HepG2 (cell line): ENCODE results near the gene SLC25A17. TPM values are rescaled to one million over a fixed set of nuclear protein-coding genes. Genes with fewer than 3 reads are reported as not detected.
A peak's percentile ranks its signal among the peaks of the same experiment; 100 is the strongest.

Source experiments
- ELF3 ChIP-seq: IDR thresholded peaks from 2 replicates; pipeline ENCODE4 v1.6.1; 2016; ENCODE audit warnings: missing genetic modification reagents, missing compliant biosample characterization
- FOXA1 ChIP-seq, 2 experiments: fragments of 450-650 bp in 1 of 2; sonication (generic) in 1 of 2; formaldehyde crosslinking in 1 of 2; IDR thresholded peaks; 2 replicates each; pipeline versions ENCODE4 v1.4.0 to v1.6.1; 2016 to 2020; ENCODE audit warnings: missing genetic modification reagents in 1 of 2
- HNRNPH1 ChIP-seq: fragments of 200-400 bp; formaldehyde crosslinking; optimal IDR thresholded peaks from 2 replicates; pipeline ENCODE3; 2017; ENCODE audit warnings: mild to moderate bottlenecking, low read depth, low read length
- NFKBIZ ChIP-seq: IDR thresholded peaks from 2 replicates; pipeline ENCODE4 v1.6.1; 2018; ENCODE audit warnings: missing genetic modification reagents, missing compliant biosample characterization
- NFYB ChIP-seq: sonication (generic); formaldehyde crosslinking; IDR thresholded peaks from 2 replicates; pipeline ENCODE4 v1.4.0; 2020; ENCODE audit warnings: missing genetic modification reagents
- NR2F2 ChIP-seq: IDR thresholded peaks from 2 replicates; pipeline ENCODE4 v1.6.1; 2012; ENCODE audit warnings: low read depth, inconsistent platforms, borderline replicate concordance
- POLR2G ChIP-seq: fragments of 200-400 bp; formaldehyde crosslinking; IDR thresholded peaks from 2 replicates; pipeline ENCODE4 v1.6.1; 2018; ENCODE audit warnings: mild to moderate bottlenecking, low read depth, low read length, moderate library complexity
- SIX4 ChIP-seq: sonication (generic); formaldehyde crosslinking; IDR thresholded peaks from 2 replicates; pipeline ENCODE4 v1.4.0; 2020; ENCODE audit warnings: missing genetic modification reagents
- SP1 ChIP-seq, 2 experiments: fragments of 450-650 bp in 1 of 2; sonication (generic) in 1 of 2; formaldehyde crosslinking in 1 of 2; IDR thresholded peaks; 2 replicates each; pipeline versions ENCODE4 v1.4.0 to v1.6.1; 2016 to 2020; ENCODE audit warnings: missing genetic modification reagents in 1 of 2
- SPEN ChIP-seq: sonication (generic); formaldehyde crosslinking; IDR thresholded peaks from 2 replicates; pipeline ENCODE4 v1.5.1; 2020; ENCODE audit warnings: low read depth, mild to moderate bottlenecking, missing genetic modification reagents
- TAF1 ChIP-seq: sonication (generic); formaldehyde crosslinking; IDR thresholded peaks from 2 replicates; pipeline ENCODE4 v1.4.0; 2020; ENCODE audit warnings: missing genetic modification reagents
- TARDBP ChIP-seq: sonication (generic); formaldehyde crosslinking; IDR thresholded peaks from 2 replicates; pipeline ENCODE4 v1.8.0; 2022; ENCODE audit warnings: mild to moderate bottlenecking, missing genetic modification reagents
- WIZ ChIP-seq: sonication (generic); formaldehyde crosslinking; IDR thresholded peaks from 2 replicates; pipeline ENCODE4 v1.5.1; 2020; ENCODE audit warnings: mild to moderate bottlenecking, missing genetic modification reagents
- ZBTB46 ChIP-seq: sonication (generic); formaldehyde crosslinking; IDR thresholded peaks from 2 replicates; pipeline ENCODE4 v1.4.0; 2020; ENCODE audit warnings: mild to moderate bottlenecking, missing genetic modification reagents, borderline replicate concordance
- ZNF10 ChIP-seq: sonication (generic); formaldehyde crosslinking; IDR thresholded peaks from 2 replicates; pipeline ENCODE4 v1.4.0; 2020; ENCODE audit warnings: mild to moderate bottlenecking, low read depth, missing genetic modification reagents, borderline replicate concordance
- ZNF841 ChIP-seq: sonication (generic); formaldehyde crosslinking; IDR thresholded peaks from 2 replicates; pipeline ENCODE4 v1.8.1; 2023; ENCODE audit warnings: missing genetic modification reagents, borderline replicate concordance
- ZNF883 ChIP-seq: sonication (generic); formaldehyde crosslinking; IDR thresholded peaks from 2 replicates; pipeline ENCODE4 v1.5.1; 2020; ENCODE audit warnings: mild to moderate bottlenecking, missing genetic modification reagents; ENCODE audit errors: not compliant biosample characterization
- polyA plus RNA-seq, 8 experiments: library from polyadenylated mRNA; depleted of rRNA in 3 of 8; stranded (reverse) in 7 of 8; unstranded in 1 of 8; fragments of >200 nt; fragmentation: Illumina TruSeq in 4 of 8; extraction: Trizol in 4 of 8; gene quantifications; 2 replicates each; pipeline versions ENCODE4 v1.2.1 to v1.2.3, GENCODE V29; 2011 to 2016; ENCODE audit warnings: low read depth in 4 of 8, missing spikeins in 1 of 8, mixed read lengths in 1 of 8; ENCODE audit not compliant: insufficient read depth in 1 of 8
- total RNA-seq, 5 experiments: library from RNA; depleted of rRNA; stranded (reverse); fragments of >200 nt; fragmentation: Illumina TruSeq; extraction: Trizol; gene quantifications; 2 replicates each; pipeline ENCODE4 v1.2.3, GENCODE V29; 2016; ENCODE audit warnings: low read depth in 1 of 5
- TF ChIP-seq, protein P1 (sequence below), 2 experiments: sonication (generic) in 1 of 2; formaldehyde crosslinking in 1 of 2; IDR thresholded peaks; 2 replicates each; pipeline versions ENCODE4 v1.6.1 to v1.9.0; 2014 to 2022; ENCODE audit warnings: antibody characterized with exemption in 1 of 2, borderline replicate concordance in 1 of 2, inconsistent platforms in 1 of 2, low read depth in 1 of 2, missing genetic modification reagents in 1 of 2
- TF ChIP-seq, protein P2 (sequence below): IDR thresholded peaks from 2 replicates; pipeline ENCODE4 v1.6.1; 2016; ENCODE audit warnings: low read depth, control low read depth

SLC25A17 gene
- total and polyA plus RNA-seq, 2 of the 13 experiments (the other 11 are each of a cell fraction or from before 2014, with no cell fraction given) = 15.7 to 27.9 TPM

DNA sequence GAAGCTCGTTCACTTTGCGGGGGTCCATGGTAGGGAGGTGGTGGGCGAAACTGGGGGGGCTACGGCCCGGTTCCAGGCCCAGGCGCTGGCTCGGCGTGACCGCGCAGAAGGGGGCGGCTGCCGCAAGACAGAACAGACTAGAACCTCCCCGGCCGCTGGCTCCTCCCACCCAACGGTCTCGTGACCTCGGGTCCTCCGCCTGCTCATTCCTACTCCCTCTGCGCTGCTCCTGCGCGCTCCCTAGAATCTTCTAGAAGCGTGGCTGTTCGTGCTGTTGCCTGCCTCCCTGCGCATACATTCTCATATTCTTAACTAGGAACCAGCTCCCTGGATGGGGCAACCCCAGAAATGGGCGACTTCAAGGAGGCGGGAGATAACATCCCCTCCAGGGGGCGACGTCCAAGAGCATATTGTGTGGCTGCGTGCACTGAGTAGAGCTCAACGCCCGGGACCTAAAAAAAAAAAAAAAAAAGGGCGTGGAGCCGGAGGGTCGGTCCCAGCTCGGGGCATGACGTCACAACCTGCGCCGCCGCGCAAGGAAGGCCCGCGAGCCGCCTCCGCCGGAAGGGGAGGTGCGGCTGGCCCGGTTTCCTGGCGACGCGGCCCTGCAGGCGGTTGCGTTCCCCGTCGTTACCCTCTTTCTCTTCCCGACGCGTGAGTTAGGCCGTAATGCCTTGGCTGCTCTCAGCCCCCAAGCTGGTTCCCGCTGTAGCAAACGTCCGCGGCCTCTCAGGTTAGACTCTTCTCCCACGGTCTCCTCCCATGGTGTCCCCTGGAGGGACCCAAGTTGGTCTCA lies 37.6 kb upstream of the SLC25A17 start, which contains the start of the genes ST13 and XPNPEP3 (continued):
- TF ChIP-seq ZBTB46 (CRISPR knock-in tag) (0 out of 2 replicates have a peak, but pooled peaks have one; percentile 49), ZNF10 (no peak), HNRNPH1 (no peak), WIZ (CRISPR knock-in tag) (peak; percentile 85; the same call in 1 of the 2 replicates), ZNF883 (CRISPR knock-in tag) (peak; percentile 69), SP1 (IDR thresholded peaks at IDR 0.05) (no peak), SP1 (CRISPR knock-in tag; IDR thresholded peaks at IDR 0.05) (peak; percentile 74), SPEN (CRISPR knock-in tag) (peak; percentile 91; the same call in 1 of the 2 replicates), NR2F2 (no peak; the same call in 1 of the 2 replicates), NFYB (CRISPR knock-in tag) (peak; percentile 24; the same call in 1 of the 2 replicates), POLR2G (peak; percentile 86), TAF1 (CRISPR knock-in tag) (peak; percentile 83), ELF3 (peak; percentile 22; the same call in 1 of the 2 replicates), TARDBP (CRISPR knock-in tag) (peak; percentile 53; the same call in 1 of the 2 replicates), FOXA1 (IDR thresholded peaks at IDR 0.05) (no peak), FOXA1 (CRISPR knock-in tag; IDR thresholded peaks at IDR 0.05) (no peak), ZNF841 (CRISPR knock-in tag) (0 out of 2 replicates have a peak, but pooled peaks have one; percentile 52), NFKBIZ (CRISPR knock-in tag) (no peak), SIX4 (peak; percentile 6; the same call in 1 of the 2 replicates)
- TF ChIP-seq, protein P1, sequence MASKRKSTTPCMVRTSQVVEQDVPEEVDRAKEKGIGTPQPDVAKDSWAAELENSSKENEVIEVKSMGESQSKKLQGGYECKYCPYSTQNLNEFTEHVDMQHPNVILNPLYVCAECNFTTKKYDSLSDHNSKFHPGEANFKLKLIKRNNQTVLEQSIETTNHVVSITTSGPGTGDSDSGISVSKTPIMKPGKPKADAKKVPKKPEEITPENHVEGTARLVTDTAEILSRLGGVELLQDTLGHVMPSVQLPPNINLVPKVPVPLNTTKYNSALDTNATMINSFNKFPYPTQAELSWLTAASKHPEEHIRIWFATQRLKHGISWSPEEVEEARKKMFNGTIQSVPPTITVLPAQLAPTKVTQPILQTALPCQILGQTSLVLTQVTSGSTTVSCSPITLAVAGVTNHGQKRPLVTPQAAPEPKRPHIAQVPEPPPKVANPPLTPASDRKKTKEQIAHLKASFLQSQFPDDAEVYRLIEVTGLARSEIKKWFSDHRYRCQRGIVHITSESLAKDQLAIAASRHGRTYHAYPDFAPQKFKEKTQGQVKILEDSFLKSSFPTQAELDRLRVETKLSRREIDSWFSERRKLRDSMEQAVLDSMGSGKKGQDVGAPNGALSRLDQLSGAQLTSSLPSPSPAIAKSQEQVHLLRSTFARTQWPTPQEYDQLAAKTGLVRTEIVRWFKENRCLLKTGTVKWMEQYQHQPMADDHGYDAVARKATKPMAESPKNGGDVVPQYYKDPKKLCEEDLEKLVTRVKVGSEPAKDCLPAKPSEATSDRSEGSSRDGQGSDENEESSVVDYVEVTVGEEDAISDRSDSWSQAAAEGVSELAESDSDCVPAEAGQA (IDR thresholded peaks at IDR 0.05; ENCODE audit: low read depth) = peak; percentile 89
- TF ChIP-seq, protein P1 (CRISPR knock-in tag; IDR thresholded peaks at IDR 0.05; ENCODE audit: borderline replicate concordance) = no peak
- TF ChIP-seq, protein P2, sequence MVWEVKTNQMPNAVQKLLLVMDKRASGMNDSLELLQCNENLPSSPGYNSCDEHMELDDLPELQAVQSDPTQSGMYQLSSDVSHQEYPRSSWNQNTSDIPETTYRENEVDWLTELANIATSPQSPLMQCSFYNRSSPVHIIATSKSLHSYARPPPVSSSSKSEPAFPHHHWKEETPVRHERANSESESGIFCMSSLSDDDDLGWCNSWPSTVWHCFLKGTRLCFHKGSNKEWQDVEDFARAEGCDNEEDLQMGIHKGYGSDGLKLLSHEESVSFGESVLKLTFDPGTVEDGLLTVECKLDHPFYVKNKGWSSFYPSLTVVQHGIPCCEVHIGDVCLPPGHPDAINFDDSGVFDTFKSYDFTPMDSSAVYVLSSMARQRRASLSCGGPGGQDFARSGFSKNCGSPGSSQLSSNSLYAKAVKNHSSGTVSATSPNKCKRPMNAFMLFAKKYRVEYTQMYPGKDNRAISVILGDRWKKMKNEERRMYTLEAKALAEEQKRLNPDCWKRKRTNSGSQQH (CRISPR knock-in tag) = no peak
